ENCODE data around the gene PACRG. TPM values are rescaled to one million over a fixed set of nuclear protein-coding genes. Genes with fewer than 3 reads are reported as not detected.

Gene PACRG
- total and polyA plus RNA-seq, 8 donors, result 1.8 to 28.6 (median 3.2) TPM; not detected in 2

DNA sequence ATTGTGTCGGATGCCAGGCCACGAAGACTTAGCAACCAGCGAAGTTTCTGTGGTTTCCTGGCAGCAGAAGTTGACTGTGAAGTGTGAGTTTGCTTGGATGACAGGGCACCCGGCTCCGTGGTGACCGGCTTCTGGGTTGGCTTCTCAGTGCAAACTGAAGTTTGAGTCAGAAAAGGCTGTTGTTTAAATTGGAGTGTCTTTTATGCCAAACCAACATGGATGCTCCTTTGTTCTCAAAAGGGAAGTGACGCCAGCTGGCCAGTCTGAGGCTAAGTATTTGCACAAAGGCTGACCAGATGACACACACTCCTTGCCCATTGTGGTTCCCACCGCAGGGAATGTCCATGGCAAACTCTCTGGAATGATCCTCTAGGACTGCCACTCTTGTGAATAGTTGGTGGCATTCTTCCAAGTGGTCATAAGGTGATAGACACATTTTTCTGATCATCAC, 521.9 kb downstream of the PACRG start:
- no peaks in the 10 kb centered on the region for H3K36me3 ChIP-seq
- H3K27ac ChIP-seq, result no peak overlapping the region
- H3K9me3 ChIP-seq, result no peaks in the 10 kb centered on the region
- no peak for DNase-seq
- intact Hi-C loops (cut with DNase I; ENCODE audit: low total_unique reads), result no loop called here
- WGBS, 5 donors, result 58 to 71% (median 69%) methylated on average over 8 of the region's 8 CpGs
- no peaks in the 10 kb centered on the region for H3K27me3 ChIP-seq
- TF ChIP-seq POLR2AphosphoS5 (IDR thresholded peaks at IDR 0.05), result no peak
- TF ChIP-seq, protein P1, sequence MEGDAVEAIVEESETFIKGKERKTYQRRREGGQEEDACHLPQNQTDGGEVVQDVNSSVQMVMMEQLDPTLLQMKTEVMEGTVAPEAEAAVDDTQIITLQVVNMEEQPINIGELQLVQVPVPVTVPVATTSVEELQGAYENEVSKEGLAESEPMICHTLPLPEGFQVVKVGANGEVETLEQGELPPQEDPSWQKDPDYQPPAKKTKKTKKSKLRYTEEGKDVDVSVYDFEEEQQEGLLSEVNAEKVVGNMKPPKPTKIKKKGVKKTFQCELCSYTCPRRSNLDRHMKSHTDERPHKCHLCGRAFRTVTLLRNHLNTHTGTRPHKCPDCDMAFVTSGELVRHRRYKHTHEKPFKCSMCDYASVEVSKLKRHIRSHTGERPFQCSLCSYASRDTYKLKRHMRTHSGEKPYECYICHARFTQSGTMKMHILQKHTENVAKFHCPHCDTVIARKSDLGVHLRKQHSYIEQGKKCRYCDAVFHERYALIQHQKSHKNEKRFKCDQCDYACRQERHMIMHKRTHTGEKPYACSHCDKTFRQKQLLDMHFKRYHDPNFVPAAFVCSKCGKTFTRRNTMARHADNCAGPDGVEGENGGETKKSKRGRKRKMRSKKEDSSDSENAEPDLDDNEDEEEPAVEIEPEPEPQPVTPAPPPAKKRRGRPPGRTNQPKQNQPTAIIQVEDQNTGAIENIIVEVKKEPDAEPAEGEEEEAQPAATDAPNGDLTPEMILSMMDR (IDR thresholded peaks at IDR 0.05), result no peak
- no peak for TF ChIP-seq EP300 (IDR thresholded peaks at IDR 0.05)
- TF ChIP-seq POLR2A (IDR thresholded peaks at IDR 0.05), result no peak
- no peaks in the 10 kb centered on the region for H3K4me1 ChIP-seq
- H3K4me3 ChIP-seq, result no peak overlapping the region

DNA sequence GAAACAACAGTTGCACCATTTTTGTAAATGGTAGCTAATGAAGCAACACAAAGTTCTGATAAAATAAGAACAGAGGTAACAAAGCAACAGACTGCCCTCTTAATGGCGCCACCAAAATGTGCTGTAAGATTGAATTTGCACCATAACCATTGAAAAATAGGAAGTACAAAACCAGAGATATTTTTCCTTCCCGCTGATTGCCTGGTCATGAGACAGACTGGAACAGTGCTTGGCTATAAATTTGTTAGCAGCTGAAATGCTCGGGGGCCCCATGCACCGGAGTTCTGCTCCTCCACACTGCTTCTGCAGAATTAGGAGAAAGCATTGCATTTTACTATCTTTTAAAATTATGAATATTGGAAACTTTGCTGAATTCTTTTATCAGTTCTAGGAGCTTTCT, 522.3 kb downstream of the PACRG start:
- H3K9me3 ChIP-seq, result no peaks in the 10 kb centered on the region
- H3K4me3 ChIP-seq, result no peak overlapping the region
- no peak overlapping the region for H3K27ac ChIP-seq
- TF ChIP-seq EP300 (IDR thresholded peaks at IDR 0.05), result no peak
- TF ChIP-seq, protein P1 (IDR thresholded peaks at IDR 0.05), result no peak
- TF ChIP-seq POLR2AphosphoS5 (IDR thresholded peaks at IDR 0.05), result no peak
- TF ChIP-seq POLR2A (IDR thresholded peaks at IDR 0.05), result no peak
- no peak for DNase-seq
- WGBS, 5 donors, result 73 to 93% (median 84%) methylated on average over 4 of the region's 4 CpGs
- H3K4me1 ChIP-seq, result no peaks in the 10 kb centered on the region
- intact Hi-C loops (cut with DNase I; ENCODE audit: low total_unique reads), result no loop called here
- no peaks in the 10 kb centered on the region for H3K36me3 ChIP-seq
- no peaks in the 10 kb centered on the region for H3K27me3 ChIP-seq

DNA sequence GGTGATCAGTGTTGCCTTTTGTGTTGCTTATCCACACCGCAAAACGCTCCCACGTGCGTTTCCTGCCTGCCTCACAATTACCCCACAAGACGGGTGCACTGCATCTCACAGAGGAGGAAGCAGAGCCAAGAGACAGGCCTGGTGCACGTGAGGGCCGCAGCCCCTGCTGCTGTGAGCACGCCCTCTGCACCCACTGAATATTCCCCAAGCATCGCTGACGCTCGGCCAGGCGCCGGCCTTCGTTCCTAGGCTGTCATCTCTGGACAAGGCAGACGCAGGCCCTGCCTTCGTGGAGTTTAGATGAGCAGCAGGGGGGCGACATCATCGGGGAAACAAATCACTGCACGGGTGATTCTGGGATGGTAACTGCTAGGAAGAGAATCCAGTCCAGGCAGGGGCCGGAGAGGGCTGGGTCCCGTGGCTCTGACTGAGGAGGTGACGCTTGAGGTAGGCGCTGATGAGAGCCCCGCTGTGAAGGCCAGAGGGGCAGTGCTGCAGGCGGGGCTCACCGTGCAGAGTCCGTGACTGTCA, 524.4 kb downstream of the PACRG start:
- no peaks in the 10 kb centered on the region for H3K36me3 ChIP-seq
- no peak for DNase-seq
- intact Hi-C loops (cut with DNase I; ENCODE audit: low total_unique reads), result no loop called here
- no peaks in the 10 kb centered on the region for H3K4me1 ChIP-seq
- no peak overlapping the region for H3K4me3 ChIP-seq
- TF ChIP-seq POLR2AphosphoS5 (IDR thresholded peaks at IDR 0.05) (no peak), POLR2A (IDR thresholded peaks at IDR 0.05) (no peak), EP300 (IDR thresholded peaks at IDR 0.05) (no peak)
- TF ChIP-seq, protein P1 (IDR thresholded peaks at IDR 0.05), result no peak
- H3K9me3 ChIP-seq, result no peaks in the 10 kb centered on the region
- no peaks in the 10 kb centered on the region for H3K27me3 ChIP-seq
- no peak overlapping the region for H3K27ac ChIP-seq
- WGBS, 5 donors, result 78 to 81% (median 80%) methylated on average over 24 to 27 of the region's 27 CpGs

DNA sequence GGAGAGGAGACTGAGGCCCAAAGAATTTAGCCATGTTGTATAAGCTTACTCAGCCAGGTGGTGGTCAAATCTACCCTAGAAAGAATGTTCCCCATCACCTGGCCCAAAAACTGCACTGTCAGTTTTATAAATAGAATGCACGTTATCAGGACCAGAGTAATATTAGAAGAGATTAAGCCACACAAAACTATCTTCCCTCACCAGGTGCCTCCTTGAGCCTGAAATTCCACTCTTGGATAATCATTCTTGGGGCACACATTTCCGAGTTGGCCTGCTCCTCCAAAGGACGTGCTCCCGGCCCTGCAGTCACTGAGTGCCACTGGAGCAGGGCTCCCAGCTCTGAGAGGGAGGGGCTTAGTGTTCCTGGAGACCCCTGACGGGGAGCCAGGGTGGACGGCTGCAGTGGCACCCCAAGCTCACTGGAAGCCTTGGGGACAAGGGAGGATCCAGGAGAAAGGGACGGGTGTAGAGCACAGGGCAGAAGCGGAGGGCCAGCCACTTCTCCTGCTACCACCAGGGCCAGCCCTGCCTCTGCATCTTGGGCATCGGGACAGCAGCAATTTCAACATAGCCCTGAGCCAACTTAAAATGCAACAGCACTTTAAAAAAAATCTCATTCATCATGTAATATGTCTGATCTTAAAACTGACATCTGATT, 525.9 kb downstream of the PACRG start:
- no peak for TF ChIP-seq EP300 (IDR thresholded peaks at IDR 0.05)
- TF ChIP-seq POLR2A (IDR thresholded peaks at IDR 0.05), result no peak
- TF ChIP-seq, protein P1 (IDR thresholded peaks at IDR 0.05), result no peak
- no peak for TF ChIP-seq POLR2AphosphoS5 (IDR thresholded peaks at IDR 0.05)
- H3K36me3 ChIP-seq, result no peaks in the 10 kb centered on the region
- no peaks in the 10 kb centered on the region for H3K9me3 ChIP-seq
- WGBS, 5 donors, result 69 to 82% (median 69%) methylated on average over 9 of the region's 9 CpGs
- intact Hi-C loops (cut with DNase I; ENCODE audit: low total_unique reads), result no loop called here
- no peak for DNase-seq
- no peaks in the 10 kb centered on the region for H3K27me3 ChIP-seq
- no peak overlapping the region for H3K27ac ChIP-seq
- no peak overlapping the region for H3K4me3 ChIP-seq
- H3K4me1 ChIP-seq, result no peaks in the 10 kb centered on the region

Data from stomach (tissue), 9 donors.